GM23338 (cell line): ENCODE measurements around the gene F8A3.

Experiments used
- CREB1 ChIP-seq: fragments of 250-450 bp; sonication (Bioruptor Pico); IDR thresholded peaks from 2 replicates; pipeline ENCODE4 v1.5.0; 2020; ENCODE audit warnings: low read depth, mild to moderate bottlenecking, moderate library complexity
- CTCF ChIP-seq, 2 experiments: fragments of 200-600 bp in 1 of 2; sonication (generic) in 1 of 2; conservative IDR thresholded peaks; 2 replicates each; pipeline versions ENCODE4 v1.5.1 to v1.6.1; 2016 to 2017; ENCODE audit warnings: antibody characterized with exemption in 2 of 2, low read depth in 2 of 2, mild to moderate bottlenecking in 2 of 2, moderate library complexity in 1 of 2
- EZH2 ChIP-seq: fragments of 200-600 bp; sonication (generic); IDR thresholded peaks from one replicate; pipeline ENCODE4 v1.8.0; 2017; ENCODE audit warnings: antibody characterized with exemption, mild to moderate bottlenecking, low read depth; ENCODE audit not compliant: unreplicated experiment
- JUNB ChIP-seq: IDR thresholded peaks from one replicate; pipeline ENCODE4 v1.6.1; 2016; ENCODE audit warnings: antibody characterized with exemption; ENCODE audit not compliant: unreplicated experiment
- POLR2AphosphoS5 ChIP-seq: IDR thresholded peaks from 2 replicates; pipeline ENCODE4 v1.6.1; 2016; ENCODE audit warnings: antibody characterized with exemption, low read depth
- TF ChIP-seq, protein P1 (sequence below): IDR thresholded peaks from one replicate; pipeline ENCODE4 v1.6.1; 2018; ENCODE audit warnings: antibody characterized with exemption; ENCODE audit not compliant: unreplicated experiment

DNA sequence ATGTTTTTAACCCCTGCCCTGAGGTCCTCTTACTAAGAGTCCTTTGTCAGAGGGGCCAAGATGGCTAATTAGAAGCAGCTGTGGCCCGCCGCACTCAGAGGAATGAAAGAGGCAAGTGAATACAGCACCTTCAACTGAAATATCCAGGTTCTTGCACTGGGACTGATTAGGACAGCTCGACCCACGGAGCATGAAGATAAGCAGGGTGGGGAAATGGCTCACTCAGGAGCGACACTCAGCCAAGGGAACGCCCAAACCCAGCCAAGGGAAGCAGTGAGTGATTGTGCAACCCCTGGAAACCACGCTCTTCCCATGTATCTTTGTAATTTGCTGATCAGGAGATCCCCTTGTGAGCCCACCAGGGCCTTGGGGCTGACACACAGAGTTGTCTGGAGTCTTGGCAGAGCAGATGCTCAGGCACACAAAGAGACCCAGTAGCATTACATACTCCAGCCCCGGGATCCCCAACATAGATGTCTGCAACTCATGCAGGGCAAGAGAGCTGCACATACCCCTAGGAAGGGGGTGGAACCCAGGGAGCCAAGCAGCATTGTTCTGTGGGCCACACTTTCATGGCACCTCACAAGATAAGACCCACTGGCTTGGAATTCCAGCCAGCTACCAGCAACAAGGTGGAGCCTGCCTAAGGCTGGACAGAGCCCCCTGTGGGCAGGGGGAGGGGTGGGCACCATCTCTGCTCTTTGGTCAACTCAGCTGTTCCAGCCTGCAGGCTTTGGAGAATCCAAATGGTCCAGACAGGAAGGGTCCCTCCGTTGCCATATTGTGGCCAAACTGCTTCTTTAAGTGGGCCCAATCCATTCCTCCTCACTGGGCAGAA is 23.3 kb downstream of the F8A3 start:
- TF ChIP-seq CTCF (conservative IDR thresholded peaks at IDR 0.05; ENCODE audit: low read depth in 2 of 2) (0 out of 4 replicates have a peak, but pooled peaks of 1 of the 2 experiments have one; percentile 5), EZH2 (no peak), JUNB (no peak), POLR2AphosphoS5 (no peak), CREB1 (no peak)
- TF ChIP-seq, protein P1, sequence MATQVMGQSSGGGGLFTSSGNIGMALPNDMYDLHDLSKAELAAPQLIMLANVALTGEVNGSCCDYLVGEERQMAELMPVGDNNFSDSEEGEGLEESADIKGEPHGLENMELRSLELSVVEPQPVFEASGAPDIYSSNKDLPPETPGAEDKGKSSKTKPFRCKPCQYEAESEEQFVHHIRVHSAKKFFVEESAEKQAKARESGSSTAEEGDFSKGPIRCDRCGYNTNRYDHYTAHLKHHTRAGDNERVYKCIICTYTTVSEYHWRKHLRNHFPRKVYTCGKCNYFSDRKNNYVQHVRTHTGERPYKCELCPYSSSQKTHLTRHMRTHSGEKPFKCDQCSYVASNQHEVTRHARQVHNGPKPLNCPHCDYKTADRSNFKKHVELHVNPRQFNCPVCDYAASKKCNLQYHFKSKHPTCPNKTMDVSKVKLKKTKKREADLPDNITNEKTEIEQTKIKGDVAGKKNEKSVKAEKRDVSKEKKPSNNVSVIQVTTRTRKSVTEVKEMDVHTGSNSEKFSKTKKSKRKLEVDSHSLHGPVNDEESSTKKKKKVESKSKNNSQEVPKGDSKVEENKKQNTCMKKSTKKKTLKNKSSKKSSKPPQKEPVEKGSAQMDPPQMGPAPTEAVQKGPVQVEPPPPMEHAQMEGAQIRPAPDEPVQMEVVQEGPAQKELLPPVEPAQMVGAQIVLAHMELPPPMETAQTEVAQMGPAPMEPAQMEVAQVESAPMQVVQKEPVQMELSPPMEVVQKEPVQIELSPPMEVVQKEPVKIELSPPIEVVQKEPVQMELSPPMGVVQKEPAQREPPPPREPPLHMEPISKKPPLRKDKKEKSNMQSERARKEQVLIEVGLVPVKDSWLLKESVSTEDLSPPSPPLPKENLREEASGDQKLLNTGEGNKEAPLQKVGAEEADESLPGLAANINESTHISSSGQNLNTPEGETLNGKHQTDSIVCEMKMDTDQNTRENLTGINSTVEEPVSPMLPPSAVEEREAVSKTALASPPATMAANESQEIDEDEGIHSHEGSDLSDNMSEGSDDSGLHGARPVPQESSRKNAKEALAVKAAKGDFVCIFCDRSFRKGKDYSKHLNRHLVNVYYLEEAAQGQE, result no peak
